MM.1S (cell line): ENCODE results near the gene ADAMTS13.

Source experiments
- DNase-seq: peaks from one replicate; pipeline ENCODE4 v3.0.0-alpha.2; 2015
- H2AFZ ChIP-seq: fragments of 300-600 bp; sonication (generic); 2 replicates; pipeline ENCODE4 v1.6.0; 2016; ENCODE audit warnings: antibody characterized with exemption, low read length
- H3F3A ChIP-seq: fragments of 300-600 bp; sonication (generic); 2 replicates; pipeline ENCODE4 v1.6.1; 2016; ENCODE audit warnings: mild to moderate bottlenecking, antibody characterized with exemption, low read length, moderate library complexity, mixed read lengths; ENCODE audit not compliant: insufficient read depth
- H3K27ac ChIP-seq: fragments of 300-600 bp; sonication (generic); 2 replicates; pipeline ENCODE4 v1.5.1; 2016; ENCODE audit warnings: mild to moderate bottlenecking, low read length
- H3K27me3 ChIP-seq: fragments of 300-600 bp; sonication (generic); replicated peaks from 2 replicates; pipeline ENCODE4 v1.6.0; 2016; ENCODE audit warnings: low read length; ENCODE audit not compliant: insufficient read depth
- H3K36me3 ChIP-seq: fragments of 300-600 bp; sonication (generic); replicated peaks from 2 replicates; pipeline ENCODE4 v1.6.1; 2016; ENCODE audit warnings: mild to moderate bottlenecking, low read length, mixed read lengths; ENCODE audit not compliant: insufficient read depth
- H3K4me1 ChIP-seq: fragments of 300-600 bp; sonication (generic); 2 replicates; pipeline ENCODE4 v1.6.1; 2016; ENCODE audit warnings: low read length, mixed read lengths
- H3K4me2 ChIP-seq: fragments of 300-600 bp; sonication (generic); 2 replicates; pipeline ENCODE4 v1.6.0; 2016; ENCODE audit warnings: low read depth, low read length
- H3K4me3 ChIP-seq: fragments of 300-600 bp; sonication (generic); 2 replicates; pipeline ENCODE4 v1.5.1; 2016; ENCODE audit warnings: low read length, mixed read lengths
- H3K79me2 ChIP-seq: fragments of 300-600 bp; sonication (generic); 2 replicates; pipeline ENCODE4 v1.6.1; 2016; ENCODE audit warnings: mixed run types, low read length, mixed read lengths
- H3K9ac ChIP-seq: fragments of 300-600 bp; sonication (generic); 2 replicates; pipeline ENCODE4 v1.6.1; 2016; ENCODE audit warnings: low read length, mixed read lengths
- H3K9me2 ChIP-seq: fragments of 300-600 bp; sonication (generic); replicated peaks from 2 replicates; pipeline ENCODE4 v1.6.1; 2016; ENCODE audit warnings: mild to moderate bottlenecking, low read length, mixed read lengths; ENCODE audit not compliant: insufficient read depth
- H3K9me3 ChIP-seq: fragments of 300-600 bp; sonication (generic); replicated peaks from 2 replicates; pipeline ENCODE4 v1.6.1; 2016; ENCODE audit warnings: mild to moderate bottlenecking, low read length, mixed read lengths; ENCODE audit not compliant: insufficient read depth
- H4K20me1 ChIP-seq: fragments of 300-600 bp; sonication (generic); 2 replicates; pipeline ENCODE4 v1.6.1; 2016; ENCODE audit warnings: mild to moderate bottlenecking, low read length, moderate library complexity, mixed read lengths; ENCODE audit not compliant: insufficient read depth
- EZH2phosphoT487 ChIP-seq: fragments of 300-600 bp; sonication (generic); IDR thresholded peaks from 2 replicates; pipeline ENCODE4 v1.6.1; 2018; ENCODE audit warnings: antibody characterized with exemption, low read length

ADAMTS13 gene

GRCh38 chr9:133508046-133508445 is 85.9 kb downstream of the ADAMTS13 start:
- H2AFZ ChIP-seq: no peak overlapping the region
- H3K9me3 ChIP-seq: no peaks in the 10 kb centered on the region
- no peak overlapping the region for H3K4me2 ChIP-seq
- H3K27ac ChIP-seq: no peak overlapping the region
- H3K4me3 ChIP-seq: no peak overlapping the region
- H4K20me1 ChIP-seq: no peaks in the 10 kb centered on the region
- H3F3A ChIP-seq: no peaks in the 10 kb centered on the region
- H3K27me3 ChIP-seq: peaks cover 90% of the 10 kb centered on the region
- H3K9ac ChIP-seq: no peak overlapping the region
- TF ChIP-seq EZH2phosphoT487: no peak
- no peaks in the 10 kb centered on the region for H3K36me3 ChIP-seq
- H3K9me2 ChIP-seq: no peaks in the 10 kb centered on the region
- no peaks in the 10 kb centered on the region for H3K4me1 ChIP-seq
- no peak for DNase-seq
- H3K79me2 ChIP-seq: no peaks in the 10 kb centered on the region
